ENCODE data around the gene DNAAF5.

DNA sequence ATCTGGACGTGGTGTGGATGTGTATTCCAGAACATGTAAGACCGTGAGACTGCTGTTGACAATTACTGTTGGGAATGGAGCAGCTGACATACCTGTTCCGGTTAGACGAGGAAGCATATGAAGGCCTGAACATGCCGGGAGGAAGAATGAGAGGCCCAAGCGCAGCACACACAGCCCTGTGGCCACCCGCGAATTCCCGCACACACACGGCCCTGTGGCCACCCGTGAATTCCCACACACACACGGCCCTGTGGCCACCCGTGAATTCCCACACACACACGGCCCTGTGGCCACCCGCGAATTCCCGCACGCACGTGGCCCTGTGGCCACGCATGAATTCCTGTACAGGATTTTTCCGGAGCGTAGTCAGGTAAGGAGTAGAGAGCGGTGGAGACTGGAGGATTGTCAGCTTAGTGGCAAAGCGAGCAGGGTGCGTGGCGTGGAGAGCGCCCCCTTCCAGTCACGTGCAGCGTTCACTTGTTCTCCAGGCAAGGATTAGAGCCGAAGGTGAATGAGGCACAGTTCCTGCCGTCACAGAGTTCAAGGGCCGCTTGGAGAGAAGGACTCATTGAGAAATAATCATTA is 96.3 kb downstream of the DNAAF5 start:
- no peak for TF ChIP-seq EZH2 (IDR thresholded peaks at IDR 0.05; ENCODE audit: borderline replicate concordance)
- TF ChIP-seq, protein P1, sequence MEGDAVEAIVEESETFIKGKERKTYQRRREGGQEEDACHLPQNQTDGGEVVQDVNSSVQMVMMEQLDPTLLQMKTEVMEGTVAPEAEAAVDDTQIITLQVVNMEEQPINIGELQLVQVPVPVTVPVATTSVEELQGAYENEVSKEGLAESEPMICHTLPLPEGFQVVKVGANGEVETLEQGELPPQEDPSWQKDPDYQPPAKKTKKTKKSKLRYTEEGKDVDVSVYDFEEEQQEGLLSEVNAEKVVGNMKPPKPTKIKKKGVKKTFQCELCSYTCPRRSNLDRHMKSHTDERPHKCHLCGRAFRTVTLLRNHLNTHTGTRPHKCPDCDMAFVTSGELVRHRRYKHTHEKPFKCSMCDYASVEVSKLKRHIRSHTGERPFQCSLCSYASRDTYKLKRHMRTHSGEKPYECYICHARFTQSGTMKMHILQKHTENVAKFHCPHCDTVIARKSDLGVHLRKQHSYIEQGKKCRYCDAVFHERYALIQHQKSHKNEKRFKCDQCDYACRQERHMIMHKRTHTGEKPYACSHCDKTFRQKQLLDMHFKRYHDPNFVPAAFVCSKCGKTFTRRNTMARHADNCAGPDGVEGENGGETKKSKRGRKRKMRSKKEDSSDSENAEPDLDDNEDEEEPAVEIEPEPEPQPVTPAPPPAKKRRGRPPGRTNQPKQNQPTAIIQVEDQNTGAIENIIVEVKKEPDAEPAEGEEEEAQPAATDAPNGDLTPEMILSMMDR (IDR thresholded peaks at IDR 0.05; ENCODE audit: poor library complexity): no peak
- TF ChIP-seq EZH2phosphoT487 (IDR thresholded peaks at IDR 0.05; ENCODE audit: low read depth, severe bottlenecking, unreplicated experiment): no peak
